ENCODE results near the gene OR5M10.
"Not testable (repeated sequence)": the region's sequence is repeated elsewhere in the genome, so short reads cannot be mapped to it uniquely, and the experiment has no call there.

OR5M10 gene

DNA sequence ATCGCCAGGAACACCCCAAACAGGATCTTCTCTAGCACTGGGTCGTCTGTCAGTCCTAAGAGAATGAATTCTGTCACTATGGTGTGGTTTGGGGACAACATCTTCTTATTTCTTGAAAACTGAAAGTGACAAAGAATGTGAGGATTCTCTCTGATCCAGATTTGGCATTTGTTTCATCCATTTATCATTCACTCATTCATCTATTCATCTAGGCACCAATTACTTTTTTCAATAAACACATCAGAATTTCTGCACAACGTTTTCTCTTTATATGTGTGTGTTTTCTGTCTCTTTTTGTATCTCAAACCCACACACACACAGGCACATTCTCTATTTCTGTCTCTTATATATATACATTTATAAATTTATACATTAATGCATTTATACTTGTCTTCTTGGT is at the start of gene OR5M10:
Gene OR5M10 (minus strand): TSS at position 101 of the 400 bp plus-strand sequence. CDS start 0 bp downstream, at position 101.
- no peak for DNase-seq (ENCODE audit: low spot score)

DNA sequence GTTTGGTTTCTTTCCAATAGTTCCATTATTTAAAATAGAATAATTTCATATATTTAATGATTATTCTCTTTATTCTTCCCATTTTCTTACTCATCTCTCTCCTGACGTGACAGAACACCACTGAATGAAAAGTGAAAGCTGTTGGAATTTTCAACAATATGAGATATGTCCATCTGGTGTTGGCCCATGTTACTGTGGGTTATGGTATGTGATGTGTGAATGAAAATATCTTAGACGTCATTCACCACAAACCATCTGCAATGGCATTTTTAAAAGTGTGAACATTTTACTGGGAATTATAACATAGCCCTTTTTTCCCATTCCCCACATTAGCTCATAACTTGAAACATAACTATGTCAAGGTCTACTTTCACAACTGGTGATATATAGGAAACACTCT is 48.4 kb upstream of the OR5M10 start:
- DNase-seq (ENCODE audit: low spot score), result no peak

DNA sequence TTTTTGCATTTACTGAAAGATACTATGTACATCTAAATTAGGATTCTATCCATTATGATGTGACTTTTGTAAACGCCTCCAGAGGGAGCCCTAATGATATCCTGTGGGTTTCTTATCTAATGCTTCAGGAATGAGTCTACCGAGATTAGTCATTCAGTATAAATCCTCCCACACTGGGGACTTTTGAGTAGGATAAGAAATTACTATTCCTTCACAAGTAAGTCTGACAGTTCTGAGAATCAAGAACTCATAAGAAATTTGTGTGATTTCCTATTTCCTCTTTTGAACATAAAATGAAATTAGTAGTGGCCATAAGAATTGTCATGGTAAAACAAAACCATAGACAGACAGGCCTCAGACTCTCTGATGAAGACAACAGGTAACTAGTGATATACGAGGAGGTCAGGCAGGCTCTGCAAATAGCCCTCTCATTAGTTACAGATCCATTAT is 47.2 kb upstream of the OR5M10 start:
- no peak for DNase-seq (ENCODE audit: low spot score)

DNA sequence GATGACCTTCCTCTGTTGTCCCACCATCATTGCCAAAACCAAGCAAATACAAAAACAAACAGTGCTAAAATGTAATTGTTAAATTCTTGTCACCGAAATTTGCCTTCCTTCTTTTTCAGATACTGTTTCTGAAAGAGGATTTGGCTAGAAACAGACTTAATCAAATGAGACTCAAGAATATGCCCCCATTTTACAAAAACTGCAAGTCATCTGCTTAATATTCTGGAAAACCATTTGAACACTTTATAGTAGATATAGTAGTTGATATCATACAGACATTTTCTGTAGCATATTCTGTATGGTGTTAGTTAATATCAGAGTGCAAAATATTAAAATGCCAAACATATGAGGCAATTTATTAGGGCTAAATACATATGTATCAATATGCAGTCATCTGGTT is 33.7 kb upstream of the OR5M10 start:
- DNase-seq (ENCODE audit: low spot score), result no peak

DNA sequence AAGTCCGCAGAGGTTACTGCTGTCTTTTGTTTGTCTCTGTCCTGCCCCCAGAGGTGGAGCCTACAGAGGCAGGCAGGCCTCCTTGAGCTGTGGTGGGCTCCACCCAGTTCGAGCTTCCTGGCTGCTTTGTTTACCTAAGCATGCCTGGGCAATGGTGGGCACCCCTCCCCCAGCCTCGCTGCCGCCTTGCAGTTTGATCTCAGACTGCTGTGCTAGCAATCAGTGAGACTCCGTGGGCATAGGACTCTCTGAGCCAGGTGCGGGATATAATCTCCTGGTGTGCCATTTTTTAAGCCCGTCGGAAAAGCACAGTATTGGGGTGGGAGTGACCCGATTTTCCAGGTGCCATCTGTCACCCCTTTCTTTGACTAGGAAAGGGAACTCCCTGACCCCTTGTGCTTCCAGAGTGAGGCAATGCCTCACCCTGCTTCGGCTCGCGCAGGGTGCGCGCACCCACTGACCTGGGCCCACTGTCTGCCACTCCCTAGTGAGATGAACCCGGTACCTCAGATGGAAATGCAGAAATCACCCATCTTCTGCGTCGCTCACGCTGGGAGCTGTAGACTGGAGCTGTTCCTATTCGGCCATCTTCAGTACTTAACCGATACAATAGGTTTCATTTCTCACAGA is 14.7 kb upstream of the OR5M10 start:
- DNase-seq (ENCODE audit: low spot score), result not testable (repeated sequence)

DNA sequence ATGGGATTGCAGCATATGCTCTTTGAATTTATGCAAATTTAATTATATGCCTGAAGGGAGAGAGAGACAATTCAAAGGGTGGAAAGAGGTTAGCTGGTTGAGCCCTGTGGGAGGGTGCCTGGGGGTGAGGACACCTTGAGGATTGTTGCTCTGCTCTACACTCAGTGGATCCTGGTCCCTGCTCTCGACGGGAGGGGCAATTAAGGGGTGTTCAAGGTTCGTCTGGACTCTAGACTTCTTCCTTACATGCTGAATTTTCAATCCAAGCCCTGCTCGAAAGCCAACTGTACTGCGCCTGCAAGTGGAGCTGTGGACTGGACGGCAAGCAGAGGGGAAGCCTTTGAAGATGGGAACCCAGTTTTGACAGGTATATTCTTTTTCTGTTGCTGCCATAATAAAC is 18.9 kb downstream of the OR5M10 start:
- DNase-seq (ENCODE audit: low spot score), result no peak

DNA sequence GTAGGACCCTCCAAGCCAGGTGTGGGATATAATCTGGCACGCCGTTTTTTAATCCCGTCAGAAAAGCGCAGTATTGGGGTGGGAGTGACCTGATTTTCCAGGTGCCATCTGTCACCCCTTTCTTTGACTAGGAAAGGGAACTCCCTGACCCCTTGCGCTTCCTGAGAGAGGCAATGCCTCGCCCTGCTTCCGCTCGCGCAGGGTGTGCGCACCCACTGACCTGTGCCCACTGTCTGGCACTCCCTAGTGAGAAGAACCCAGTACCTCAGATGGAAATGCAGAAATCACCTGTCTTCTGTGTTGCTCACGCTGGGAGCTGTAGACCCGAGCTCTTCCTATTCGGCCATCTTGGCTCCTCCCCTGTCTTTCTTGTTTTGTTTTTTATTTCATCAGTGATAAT is 22.8 kb downstream of the OR5M10 start:
- DNase-seq (ENCODE audit: low spot score), result not testable (repeated sequence)

DNA sequence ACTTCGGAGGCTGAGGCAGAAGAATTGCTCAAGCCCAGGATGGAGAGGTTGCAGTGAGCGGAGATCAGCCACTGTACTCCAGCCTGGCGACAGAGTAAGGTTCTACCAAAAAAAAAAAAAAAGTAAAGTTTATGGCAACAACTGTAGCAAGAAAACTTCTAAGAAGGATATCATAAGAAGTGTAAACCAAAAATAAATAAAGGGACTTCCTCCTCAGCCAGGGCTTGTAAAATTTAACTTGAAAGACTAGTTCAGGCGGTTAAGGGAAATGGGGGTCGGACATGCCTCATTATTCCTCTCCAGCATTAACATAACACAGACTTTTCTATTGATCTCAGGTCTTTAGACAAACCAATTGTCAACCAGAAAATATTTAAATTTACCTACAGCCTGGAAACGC is 32.0 kb downstream of the OR5M10 start:
- DNase-seq (ENCODE audit: low spot score), result no peak

DNA sequence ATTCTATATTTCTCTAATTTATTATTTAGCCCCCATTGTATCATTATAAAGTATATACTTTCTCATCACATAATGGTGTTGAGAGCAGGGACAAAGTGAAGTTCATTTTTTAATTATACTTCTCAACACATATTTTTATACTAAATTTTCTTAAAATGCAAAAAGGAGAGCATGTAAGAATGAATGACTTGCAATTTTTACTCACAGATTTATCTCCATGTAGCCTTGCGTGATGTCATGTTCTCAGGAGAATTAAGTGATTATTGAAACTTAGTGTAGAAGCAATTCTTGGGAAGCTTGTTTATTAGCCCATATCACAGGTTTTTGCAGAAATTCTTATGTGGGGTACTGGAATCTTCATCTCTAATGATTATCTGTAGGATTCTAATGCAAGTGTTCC is 33.8 kb downstream of the OR5M10 start:
- DNase-seq (ENCODE audit: low spot score), result no peak

DNA sequence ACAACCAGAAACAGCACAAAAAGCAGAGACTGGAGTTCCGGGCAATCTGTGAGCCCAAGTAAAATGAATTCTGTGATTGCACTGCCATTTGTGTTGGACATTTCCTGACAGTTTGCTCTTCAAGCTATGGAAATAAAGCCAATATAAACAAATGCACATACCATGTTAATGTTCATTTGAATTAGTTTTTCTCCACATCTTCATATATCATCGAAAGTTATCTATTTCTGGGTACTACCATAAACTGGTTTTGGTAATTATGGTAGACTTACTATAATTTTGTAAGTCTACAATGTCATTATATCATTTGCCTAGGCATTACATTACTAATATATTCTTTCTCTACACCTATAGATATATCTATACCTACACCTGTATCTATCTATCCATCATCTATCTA is 34.4 kb downstream of the OR5M10 start, which contains the start of gene OR5M11:
Gene OR5M11 (minus strand): TSS at position 101 of the 400 bp plus-strand sequence. CDS start 0 bp downstream, at position 101.
- no peak for DNase-seq (ENCODE audit: low spot score)

DNA sequence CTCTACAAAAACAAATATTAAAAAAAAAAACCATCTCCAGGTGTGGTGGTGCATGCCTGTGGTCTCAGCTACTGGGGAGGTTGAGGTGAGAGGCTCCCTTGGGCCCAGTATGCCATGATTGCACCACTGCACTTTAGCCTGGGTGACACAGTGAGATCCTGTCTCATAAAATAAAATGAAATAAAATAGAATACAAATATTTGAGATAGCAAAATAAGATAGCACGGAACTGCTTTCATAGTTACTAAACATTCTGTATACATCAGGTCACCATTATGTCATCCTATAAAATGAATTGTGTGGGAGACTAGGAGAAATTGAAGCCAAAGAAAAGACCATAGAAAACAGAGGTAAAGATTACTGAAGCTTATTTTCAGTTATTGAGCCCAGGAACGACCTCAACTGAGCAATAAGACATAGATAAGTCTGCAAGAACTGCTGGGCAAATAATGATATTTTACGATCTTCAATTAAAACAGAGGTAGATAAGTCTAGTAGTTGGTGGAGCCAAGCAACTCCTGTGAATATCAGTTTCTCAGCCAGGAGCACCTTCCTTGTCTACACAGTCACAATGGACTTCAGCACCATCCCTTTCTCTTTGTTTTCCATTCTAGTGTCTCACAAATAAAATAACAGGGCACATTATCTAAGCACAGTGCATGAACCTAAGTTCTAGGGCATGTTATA is 44.3 kb downstream of the OR5M10 start:
- no peak for DNase-seq (ENCODE audit: low spot score)

DNA sequence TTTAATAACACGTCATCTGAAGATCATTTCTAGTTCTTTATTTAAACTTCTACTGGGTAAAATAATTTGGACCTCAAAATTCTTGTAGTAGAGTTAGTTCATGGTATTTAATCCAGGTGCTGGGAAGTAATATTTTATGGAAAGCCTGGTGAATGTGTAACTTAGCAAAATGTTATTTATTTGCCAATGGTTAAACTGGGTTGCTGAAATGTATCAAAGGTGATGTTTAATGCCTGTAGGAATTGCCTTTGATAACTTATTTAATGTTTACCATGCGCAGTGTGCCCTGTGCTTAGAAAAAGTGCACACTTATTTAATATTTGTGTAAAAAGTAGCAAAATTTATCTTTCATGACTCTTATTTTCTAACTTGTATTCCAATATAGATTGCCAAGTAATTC is 45.7 kb downstream of the OR5M10 start:
- no peak for DNase-seq (ENCODE audit: low spot score)

Data from germinal center (tissue), 1 donor.